Heart right ventricle (tissue), 16 donors: ENCODE measurements around the gene OSBPL8. TPM values are rescaled to one million over a fixed set of nuclear protein-coding genes. Genes with fewer than 3 reads are reported as not detected.
A peak's percentile ranks its signal among the peaks of the same experiment; 100 is the strongest.

Experiments used
- ATAC-seq, 8 donors: fragments of 200-7000 bp; cut with Tn5 transposase; one replicate each; pipeline ENCODE4 v1.9.1; 2020; ENCODE audit warnings: mild to moderate bottlenecking in 8 of 8, moderate library complexity in 8 of 8, moderate number of reproducible peaks in 1 of 8
- DNase-seq, 2 donors: peaks; one replicate each; pipeline ENCODE4 v3.0.0-alpha.2; 2020
- H3K27ac ChIP-seq, 10 donors: fragments of 200-600 bp; sonication (generic) in 2 of 10; one replicate each; pipeline versions ENCODE4 v1.5.0 to v1.8.0; 2020 to 2022; ENCODE audit warnings: mild to moderate bottlenecking in 3 of 10
- H3K27me3 ChIP-seq, 7 donors: fragments of 200-600 bp; one replicate each; pipeline ENCODE4 v1.8.0; 2021 to 2022; ENCODE audit warnings: mild to moderate bottlenecking in 2 of 7
- H3K36me3 ChIP-seq, 9 donors: fragments of 200-600 bp; sonication (generic) in 1 of 9; one replicate each; pipeline versions ENCODE4 v1.5.0 to v1.8.0; 2020 to 2022; ENCODE audit warnings: mild to moderate bottlenecking in 2 of 9
- H3K4me1 ChIP-seq, 9 donors: fragments of 200-600 bp; sonication (generic) in 1 of 9; one replicate each; pipeline versions ENCODE4 v1.5.0 to v1.8.0; 2020 to 2022; ENCODE audit warnings: mild to moderate bottlenecking in 4 of 9
- H3K4me3 ChIP-seq, 10 donors: fragments of 200-600 bp; sonication (generic) in 2 of 10; one replicate each; pipeline versions ENCODE4 v1.5.0 to v1.8.0; 2020 to 2022; ENCODE audit warnings: mild to moderate bottlenecking in 7 of 10, moderate library complexity in 2 of 10
- H3K9me3 ChIP-seq, 11 donors: fragments of 200-600 bp in 10 of 11; sonication (generic) in 2 of 11; one replicate each; pipeline versions ENCODE4 v1.5.0 to v1.8.0; 2013 to 2022; ENCODE audit warnings: mild to moderate bottlenecking in 2 of 11, control low read depth in 1 of 11, moderate library complexity in 1 of 11
- CTCF ChIP-seq, 9 donors: fragments of 200-600 bp; sonication (generic) in 2 of 9; IDR thresholded peaks; one replicate each; pipeline versions ENCODE4 v1.5.0 to v1.8.0; 2021 to 2022; ENCODE audit warnings: antibody characterized with exemption in 9 of 9, mild to moderate bottlenecking in 5 of 9, moderate library complexity in 1 of 9
- WGBS, 2 donors: extraction: QIAGEN DNeasy Blood & Tissue Kit; methylation state at CpG; one replicate each; pipeline ENCODE4 v1.1.7; 2013; ENCODE audit warnings: inconsistent platforms in 1 of 2; 5-methylcytosine and 5-hydroxymethylcytosine counted together
- intact Hi-C, 10 donors: fragments of 100-400 bp; cut with DNase I; formaldehyde crosslinking; loops; one replicate each; pipeline versions ENCODE4 v1.11.1 to v1.14.2; 2022
- polyA plus RNA-seq, 2 donors: library from polyadenylated mRNA; stranded (reverse); fragments of 200-250 nt; gene quantifications; one replicate each; pipeline ENCODE4 v1.2.3, GENCODE V29; 2013
- total RNA-seq, 10 donors: library from RNA; stranded (reverse); fragmentation: NEBNext Ultra II Directional in 3 of 10; extraction: Animal tissue kit (Norgen Biotek cat#: 25700) in 3 of 10; gene quantifications; one replicate each; pipeline versions ENCODE4 v1.2.1 to v1.2.4, GENCODE V29; 2021 to 2023
- donor health status: Arrhythmogenic right ventricular cardiomyopathy.
- donor health status: ischemic (EF 13 %, LVEDD 7.1; RV severe dilation, severe dysfunction).
- donor health status: healthy with polysubstance abuse.
- donor health status: DM: no; HTN: yes; CAD: no.
- donor health status: DM: no; HTN: no; CAD: no.
- donor health status: ischemic (EF 25% LVEDD 6.9; RV normal size, moderate dysfunction).
- donor health status: ischemic (EF 25% LVEDD 5.7; RV mildly dilated, moderate dysfunction).
- donor health status: healthy.
- donor health status: DM: yes; HTN: yes; CAD: no.
- donor health status: Ischemic cardiomyopathy.
- donor health status: ischemic (EF 35%, LVEDD 5.7; RV mildly dilated, moderate dysfunction).
- donor health status: nonischemic (EF 11% LVEDD 7.7; RV severe dilation, severe dysfunction).
- donor health status: DM: yes; HTN: yes; CAD: no.
- donor health status: PGD.
- donor health status: ischemic (EF 29% LVEDD 5.4; RV normal size, mild dysfunction).
- donor health status: nonischemic (EF 23%, LVEDD 6.1; RV moderate dilation, normal function).

OSBPL8 gene
- total and polyA plus RNA-seq, 12 donors: 5.6 to 50.0 (median 33.3) TPM

GRCh38 chr12:76535170-76535569, 24.4 kb downstream of the OSBPL8 start:
- Histone ChIP-seq H3K4me1 (peaks cover 0 to 33% (median 14%) of the 10 kb centered on the region in 9 donors), H3K27ac (no peak overlapping the region), H3K4me3 (no peak overlapping the region), H3K9me3 (peaks cover 0 to 9% (median 0%) of the 10 kb centered on the region in 11 donors), H3K36me3 (peaks cover 0 to 5% (median 0%) of the 10 kb centered on the region in 9 donors), H3K27me3 (no peaks in the 10 kb centered on the region)
- no peak for ATAC-seq
- DNase-seq: no peak
- whole genome bisulfite sequencing, 2 donors: 94 to 97% methylated on average over 2 of the region's 2 CpGs
- intact Hi-C loops: no loop called here
- TF ChIP-seq CTCF (IDR thresholded peaks at IDR 0.05): no peak

- H3K27ac ChIP-seq: peak overlapping the region in 2 of 10 donors; percentile 14 to 42
- no peak for TF ChIP-seq CTCF (IDR thresholded peaks at IDR 0.05)
- no peaks in the 10 kb centered on the region for H3K27me3 ChIP-seq
- peaks cover 0 to 38% (median 6%) of the 10 kb centered on the region in 9 donors for H3K4me1 ChIP-seq
- peak in 5 of 8 donors; percentile 44 to 85 (median 54) for ATAC-seq
- peak overlapping the region in 1 of 10 donors; percentile 16 for H3K4me3 ChIP-seq
- 50 to 60% methylated on average over 5 of the region's 5 CpGs for WGBS, 2 donors
- no peak for DNase-seq
- intact Hi-C loops: loop anchor here in 1 of 10 donors (2.0 kb wide), 1 partner anchor 63 kb away; no protein-coding TSS in a partner anchor
- H3K9me3 ChIP-seq: peaks cover 0 to 9% (median 0%) of the 10 kb centered on the region in 11 donors
- H3K36me3 ChIP-seq: peaks cover 0 to 5% (median 0%) of the 10 kb centered on the region in 9 donors
Measured at GRCh38 chr12:76533331-76533730, 26.2 kb downstream of the OSBPL8 start.

GRCh38 chr12:76532520-76532919, 27.1 kb downstream of the OSBPL8 start:
- Histone ChIP-seq H3K4me1 (peaks cover 0 to 38% (median 6%) of the 10 kb centered on the region in 9 donors), H3K27ac (peak overlapping the region in 2 of 10 donors; percentile 33 to 42), H3K9me3 (peaks cover 0 to 12% (median 0%) of the 10 kb centered on the region in 11 donors), H3K36me3 (peaks cover 0 to 11% (median 0%) of the 10 kb centered on the region in 9 donors), H3K27me3 (no peaks in the 10 kb centered on the region), H3K4me3 (no peak overlapping the region)
- intact Hi-C loops: loop anchor here in 1 of 10 donors (2.0 kb wide), 1 partner anchor 62 kb away; no protein-coding TSS in a partner anchor
- ATAC-seq (peak in 3 of 8 donors; percentile 30 to 53 (median 47)), DNase-seq (no peak)
- no peak for TF ChIP-seq CTCF (IDR thresholded peaks at IDR 0.05)
- WGBS, 2 donors: 76 to 87% methylated on average over 4 of the region's 4 CpGs

- H3K27ac ChIP-seq: no peak overlapping the region
- DNase-seq (no peak), ATAC-seq (no peak)
- no peak for TF ChIP-seq CTCF (IDR thresholded peaks at IDR 0.05)
- H3K36me3 ChIP-seq: peaks cover 0 to 13% (median 0%) of the 10 kb centered on the region in 9 donors
- no peak overlapping the region for H3K4me3 ChIP-seq
- H3K27me3 ChIP-seq: no peaks in the 10 kb centered on the region
- peaks cover 0 to 38% (median 6%) of the 10 kb centered on the region in 9 donors for H3K4me1 ChIP-seq
- intact Hi-C loops: no loop called here
- H3K9me3 ChIP-seq: peaks cover 0 to 13% (median 0%) of the 10 kb centered on the region in 11 donors
Measured at GRCh38 chr12:76531056-76531455, 28.5 kb downstream of the OSBPL8 start.
